ENCODE measurements around the gene RNU1-4.
"Not testable (repeated sequence)": the region's sequence is repeated elsewhere in the genome, so short reads cannot be mapped to it uniquely, and the experiment has no call there.

DNA sequence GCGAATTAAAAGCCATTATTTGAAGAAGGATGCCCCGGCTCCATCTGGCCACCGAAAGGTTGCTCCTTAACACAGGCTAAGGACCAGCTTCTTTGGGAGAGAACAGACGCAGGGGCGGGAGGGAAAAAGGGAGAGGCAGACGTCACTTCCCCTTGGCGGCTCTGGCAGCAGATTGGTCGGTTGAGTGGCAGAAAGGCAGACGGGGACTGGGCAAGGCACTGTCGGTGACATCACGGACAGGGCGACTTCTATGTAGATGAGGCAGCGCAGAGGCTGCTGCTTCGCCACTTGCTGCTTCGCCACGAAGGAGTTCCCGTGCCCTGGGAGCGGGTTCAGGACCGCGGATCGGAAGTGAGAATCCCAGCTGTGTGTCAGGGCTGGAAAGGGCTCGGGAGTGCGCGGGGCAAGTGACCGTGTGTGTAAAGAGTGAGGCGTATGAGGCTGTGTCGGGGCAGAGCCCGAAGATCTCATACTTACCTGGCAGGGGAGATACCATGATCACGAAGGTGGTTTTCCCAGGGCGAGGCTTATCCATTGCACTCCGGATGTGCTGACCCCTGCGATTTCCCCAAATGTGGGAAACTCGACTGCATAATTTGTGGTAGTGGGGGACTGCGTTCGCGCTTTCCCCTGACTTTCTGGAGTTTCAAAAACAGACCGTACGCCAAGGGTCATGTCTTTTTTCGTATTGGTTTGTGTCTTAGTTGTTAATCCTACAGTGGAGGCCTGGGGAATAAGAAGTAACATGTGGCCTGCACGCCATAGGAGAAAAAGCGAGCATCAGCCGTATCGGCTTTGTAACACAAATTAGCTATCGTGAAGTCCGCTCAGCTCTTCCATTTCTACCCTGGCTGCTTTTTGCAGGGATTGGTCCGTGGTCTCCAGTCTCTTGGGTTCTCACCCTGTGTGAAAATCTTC lies at the start of gene RNU1-4:
- not testable (repeated sequence) for TF ChIP-seq CTCF (conservative IDR thresholded peaks at IDR 0.05; ENCODE audit: low read depth in 2 of 2); REST (IDR thresholded peaks at IDR 0.05; ENCODE audit: unreplicated experiment); POLR2AphosphoS5 (IDR thresholded peaks at IDR 0.05; ENCODE audit: low read depth); EZH2phosphoT487 (IDR thresholded peaks at IDR 0.05; ENCODE audit: unreplicated experiment); EZH2 (IDR thresholded peaks at IDR 0.05; ENCODE audit: low read depth, unreplicated experiment); CREB1 (CRISPR knock-in tag; IDR thresholded peaks at IDR 0.05; ENCODE audit: low read depth); STAT1 (IDR thresholded peaks at IDR 0.05; ENCODE audit: unreplicated experiment)
